Activated T-helper 1 cell treated with Interleukin-2 at 50 U/mL for 16 hours (primary cell): ENCODE measurements around the gene RPL5.
"Not testable (repeated sequence)": the region's sequence is repeated elsewhere in the genome, so short reads cannot be mapped to it uniquely, and the experiment has no call there.

ENCODE experiments used
- DNase-seq: peaks from one replicate; pipeline ENCODE4 v3.0.0-alpha.2; 2020; ENCODE audit warnings: low read depth

The RPL5 gene

DNA sequence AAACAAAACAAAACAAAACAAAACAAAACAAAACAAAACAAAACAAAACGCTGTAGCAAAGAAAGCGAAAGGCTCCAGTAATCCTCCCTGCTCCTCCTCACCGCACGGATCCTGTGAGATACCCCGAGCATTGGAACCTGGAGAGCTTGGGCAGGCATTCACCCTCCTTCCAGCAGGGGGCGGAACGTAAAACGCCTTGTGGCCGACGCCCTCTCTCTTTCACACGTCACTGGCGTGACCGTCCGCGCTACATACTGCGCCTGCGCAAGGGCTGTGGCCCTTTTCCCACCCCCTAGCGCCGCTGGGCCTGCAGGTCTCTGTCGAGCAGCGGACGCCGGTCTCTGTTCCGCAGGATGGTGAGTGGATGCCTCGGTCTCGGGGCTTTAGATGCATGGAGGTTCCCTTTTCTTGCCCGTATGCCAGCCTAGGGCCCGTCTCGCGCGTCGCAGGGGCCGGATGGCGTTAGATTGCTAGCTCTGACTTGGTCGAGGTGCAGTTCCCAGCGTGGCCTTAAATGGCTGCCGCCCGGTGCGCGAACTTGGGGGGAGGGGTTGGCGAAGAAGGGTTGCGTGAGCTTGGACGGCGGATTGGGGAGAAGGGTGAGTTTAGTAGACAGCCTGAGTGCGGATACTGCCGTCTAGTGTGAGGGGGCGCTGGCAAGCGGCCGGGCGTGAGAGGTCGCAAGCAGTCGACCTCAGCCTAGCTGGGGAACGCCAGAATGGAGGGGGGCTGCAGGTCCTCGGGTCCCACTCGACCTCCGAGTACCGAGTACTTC lies at the start of gene RPL5:
RPL5 (plus strand) TSS at position 279 of the 775 bp plus-strand sequence; CDS start at position 354, 75 bp downstream.
- peak; percentile 96 for DNase-seq

DNA sequence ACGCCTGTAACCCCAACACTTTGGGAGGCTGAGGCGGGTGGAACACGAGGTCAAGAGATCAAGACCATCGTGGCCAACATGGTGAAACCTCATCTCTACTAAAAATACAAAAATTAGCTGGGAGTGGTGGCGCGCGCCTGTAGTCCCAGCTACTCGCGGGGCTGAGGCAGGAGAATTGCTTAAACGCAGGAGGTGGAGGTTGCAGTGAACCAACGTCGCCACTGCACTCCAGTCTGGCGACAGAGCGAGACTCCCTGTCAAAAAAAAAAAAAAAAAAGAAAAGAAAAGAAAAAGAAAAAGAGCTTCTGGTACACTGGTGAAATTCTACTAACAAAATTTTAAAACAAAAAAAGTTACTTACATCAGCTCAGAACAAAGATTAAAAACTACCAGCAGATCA lies 48.3 kb upstream of the RPL5 start:
- not testable (repeated sequence) for DNase-seq

DNA sequence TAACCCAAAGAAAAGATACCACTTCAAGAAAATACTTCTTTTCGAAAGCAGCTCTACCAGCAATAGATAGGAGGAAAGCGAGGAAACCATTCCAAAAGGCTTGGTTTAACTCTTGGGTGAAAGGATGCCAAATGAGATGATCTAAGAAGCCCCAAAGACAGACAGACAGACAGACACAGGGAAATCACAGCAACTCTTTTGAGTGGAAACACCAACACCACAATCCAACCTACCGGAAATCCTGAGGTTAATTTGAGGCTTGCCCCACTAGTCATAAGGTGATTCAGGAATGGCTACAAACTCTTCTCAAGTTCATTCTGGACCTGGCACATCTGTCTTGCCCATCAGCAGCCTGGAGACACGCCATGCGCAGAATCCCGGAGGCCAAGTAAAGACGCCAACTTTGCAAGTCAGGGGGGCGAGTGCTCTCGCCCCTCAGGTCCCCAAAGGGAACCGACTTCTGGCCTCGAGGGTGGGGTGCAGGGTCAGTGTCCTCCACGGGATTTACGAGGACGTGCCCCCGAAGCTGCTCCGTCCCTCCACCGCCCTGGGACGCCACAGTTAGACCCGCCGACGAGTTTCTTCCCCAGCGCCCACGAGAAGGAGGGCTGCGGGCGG lies 47.7 kb upstream of the RPL5 start:
- no peak for DNase-seq

DNA sequence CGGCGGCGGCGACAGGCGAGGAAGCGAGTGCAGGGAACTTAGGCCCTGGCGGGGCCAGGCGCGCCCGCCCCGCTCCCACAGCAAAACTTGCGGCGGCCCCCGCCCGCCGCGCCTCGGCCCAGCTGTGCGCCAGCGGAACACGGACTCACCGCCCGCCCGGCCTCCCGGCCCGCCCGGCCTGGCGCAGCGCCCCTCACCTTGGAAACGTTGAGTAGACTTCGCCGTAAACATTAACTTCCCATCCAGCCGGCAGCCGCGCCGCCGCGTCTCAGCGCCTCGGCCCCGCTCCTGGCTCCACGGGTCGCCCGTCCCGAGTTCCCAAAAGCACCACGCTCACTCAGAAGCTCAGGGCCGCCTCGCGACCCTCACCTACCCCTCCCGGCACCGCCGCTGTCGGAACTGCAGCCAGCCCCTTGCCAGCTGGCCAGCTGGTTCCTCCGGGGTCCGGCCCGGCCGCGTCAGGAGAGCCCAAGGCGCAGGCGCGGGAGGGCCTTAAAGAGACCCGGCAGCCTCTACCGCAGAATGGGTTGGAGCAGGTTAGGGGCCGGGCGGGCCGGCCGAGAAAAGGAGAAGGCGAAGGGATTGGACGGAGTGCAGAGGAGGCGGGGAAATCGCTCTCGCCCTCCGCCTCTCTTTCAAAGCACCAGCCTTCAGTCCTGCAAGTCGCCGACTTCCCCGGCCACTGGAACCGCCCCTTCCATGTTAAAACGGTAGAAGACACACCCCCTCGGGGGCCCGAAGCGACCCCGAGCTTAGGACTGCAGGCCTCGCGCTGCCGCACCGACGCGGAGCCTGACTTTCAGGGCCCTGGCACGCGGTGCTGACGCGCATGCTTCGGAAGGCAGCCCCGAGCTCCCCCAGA lies 47.0 kb upstream of the RPL5 start, which contains the start of gene EVI5:
EVI5 (minus strand) TSS at position 470 of the 862 bp plus-strand sequence. CDS start 48,562 bp downstream, outside the sequence.
- DNase-seq, result peak; percentile 24

DNA sequence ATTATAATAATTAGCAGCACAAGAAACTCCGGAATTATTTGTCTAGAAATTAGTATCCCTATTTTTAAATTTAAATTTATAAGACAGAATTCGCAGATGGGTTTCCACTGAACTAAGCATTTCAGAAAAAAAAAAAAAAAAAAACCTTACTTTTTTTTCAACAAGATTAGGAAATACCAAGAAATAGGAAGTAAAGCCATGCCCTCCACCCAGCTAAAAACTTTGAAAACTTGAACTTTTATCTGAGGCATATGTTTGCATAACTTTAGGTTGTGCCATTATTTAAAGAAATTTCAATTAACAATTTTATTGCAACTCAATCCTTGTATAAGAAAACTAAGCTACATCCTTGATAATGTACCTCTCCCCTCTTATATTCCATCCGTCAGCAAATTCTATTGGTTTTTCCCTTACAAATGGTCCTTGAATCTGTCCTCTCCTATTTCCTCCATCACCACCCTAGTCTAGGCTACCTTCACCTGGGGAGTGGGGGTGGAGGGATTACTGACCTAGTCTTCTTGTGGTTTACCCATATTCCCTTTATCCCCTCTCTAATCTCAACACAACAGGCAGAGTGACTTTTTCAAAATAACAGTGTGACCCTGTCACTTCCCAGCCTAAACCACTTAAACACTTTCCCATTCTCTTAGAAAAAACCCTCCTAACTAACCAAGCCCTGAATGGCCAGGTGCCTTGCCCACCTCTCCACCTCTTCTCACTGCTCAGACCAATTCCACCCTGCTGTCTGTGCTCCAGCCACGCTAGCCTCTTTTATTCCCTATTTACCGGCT lies 45.5 kb upstream of the RPL5 start:
- DNase-seq, result no peak

DNA sequence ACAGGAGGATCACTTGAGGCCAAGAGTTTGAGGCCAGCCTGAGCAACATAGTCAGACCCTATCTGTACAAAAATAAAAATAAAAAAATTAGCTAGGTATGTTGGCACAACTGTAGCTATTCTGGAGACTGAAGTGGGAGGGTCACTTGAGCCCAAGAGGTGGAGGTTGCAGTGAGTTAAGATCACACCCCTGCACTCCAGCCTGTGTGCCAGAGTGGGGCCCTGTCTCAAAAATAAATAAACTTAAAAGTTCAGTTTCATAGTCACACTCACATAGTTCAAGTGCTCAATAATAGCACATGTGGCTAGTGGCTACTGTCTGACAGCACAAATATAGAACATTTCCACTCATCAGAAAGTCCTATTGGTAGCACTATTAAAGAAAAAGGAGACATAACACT lies 41.8 kb upstream of the RPL5 start:
- no peak for DNase-seq

DNA sequence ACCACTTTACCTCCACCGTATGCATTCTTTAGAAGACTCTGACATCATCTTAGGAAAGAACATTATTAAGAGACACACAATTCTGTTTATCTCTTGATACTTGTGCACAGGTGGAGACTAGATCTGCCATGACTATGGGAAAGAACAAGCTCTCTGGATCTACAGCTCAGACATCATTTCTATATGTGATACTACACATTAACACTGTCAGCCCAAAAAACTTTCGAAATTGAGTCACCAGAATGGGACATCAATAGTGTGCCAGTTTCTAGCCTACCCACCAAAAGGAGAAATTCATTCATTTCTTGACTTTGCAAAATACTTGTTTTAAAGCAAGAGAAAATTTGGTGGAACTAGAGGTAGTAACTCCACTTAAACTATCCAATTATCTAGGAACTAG lies 41.0 kb upstream of the RPL5 start:
- no peak for DNase-seq

DNA sequence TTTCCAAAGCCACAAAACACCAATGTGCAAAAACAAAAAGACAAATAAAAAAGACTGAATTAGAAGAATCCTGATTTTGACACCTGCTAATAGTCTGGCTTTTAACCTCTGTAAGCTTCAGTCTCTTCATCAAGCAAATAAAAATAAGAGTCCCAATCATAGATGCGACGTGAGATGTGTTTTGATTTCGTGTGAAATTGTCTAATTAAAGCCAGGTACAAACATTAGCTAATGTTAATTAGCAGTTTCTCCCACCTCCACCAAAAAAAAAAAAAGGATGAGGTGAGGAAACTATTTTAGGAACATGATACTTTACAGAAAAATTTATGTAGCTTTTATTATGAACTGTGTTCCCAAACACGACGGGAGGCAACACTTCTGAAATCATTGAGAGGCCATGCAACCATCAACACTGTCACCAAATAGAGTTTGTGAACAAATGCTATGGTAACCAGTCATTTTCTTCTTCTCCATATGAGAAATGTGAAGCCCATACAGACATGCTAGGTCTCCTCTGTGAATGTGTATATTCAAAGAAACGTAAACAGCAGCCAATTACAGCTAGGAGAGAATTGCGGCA lies 40.3 kb upstream of the RPL5 start:
- DNase-seq, result no peak

DNA sequence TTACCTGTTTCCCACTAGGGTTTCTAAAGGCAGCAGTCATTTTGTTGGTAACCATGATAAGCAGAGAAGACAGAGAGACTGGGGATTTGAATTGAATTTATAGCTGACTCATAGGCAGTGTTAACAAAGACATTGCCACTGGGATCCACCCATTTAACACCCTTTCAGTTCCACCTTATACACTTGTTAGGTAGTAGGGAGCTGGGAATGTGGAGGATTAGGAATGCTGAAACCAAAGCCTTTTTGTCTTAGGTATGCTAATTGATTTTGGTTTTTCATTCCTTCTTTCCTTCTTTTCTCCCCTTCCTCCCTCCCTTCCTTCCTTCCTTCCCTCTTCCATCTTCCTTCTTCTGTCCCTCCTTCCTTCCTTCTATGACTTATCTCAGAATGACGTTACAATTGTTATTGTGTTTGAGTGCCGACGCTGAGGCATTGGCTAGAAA lies 39.5 kb upstream of the RPL5 start:
- no peak for DNase-seq

DNA sequence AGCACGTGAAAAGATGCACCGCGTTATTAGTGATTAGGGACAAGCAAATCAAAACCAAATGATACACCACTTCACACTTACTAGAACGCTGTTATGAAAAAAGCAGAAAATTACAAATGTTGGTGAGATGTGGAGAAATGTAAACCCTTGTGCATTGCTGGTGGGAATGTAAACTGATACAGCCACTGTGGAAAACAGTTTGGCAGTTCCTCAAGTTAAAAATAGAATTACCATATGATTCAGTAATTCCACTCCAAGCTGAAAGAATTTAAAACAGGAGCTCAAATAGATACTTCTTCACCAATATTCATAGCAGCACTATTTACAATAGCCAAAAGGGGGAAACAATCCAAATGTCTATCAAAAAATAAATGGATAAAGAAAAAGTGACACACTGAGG lies 36.7 kb upstream of the RPL5 start:
- no peak for DNase-seq

DNA sequence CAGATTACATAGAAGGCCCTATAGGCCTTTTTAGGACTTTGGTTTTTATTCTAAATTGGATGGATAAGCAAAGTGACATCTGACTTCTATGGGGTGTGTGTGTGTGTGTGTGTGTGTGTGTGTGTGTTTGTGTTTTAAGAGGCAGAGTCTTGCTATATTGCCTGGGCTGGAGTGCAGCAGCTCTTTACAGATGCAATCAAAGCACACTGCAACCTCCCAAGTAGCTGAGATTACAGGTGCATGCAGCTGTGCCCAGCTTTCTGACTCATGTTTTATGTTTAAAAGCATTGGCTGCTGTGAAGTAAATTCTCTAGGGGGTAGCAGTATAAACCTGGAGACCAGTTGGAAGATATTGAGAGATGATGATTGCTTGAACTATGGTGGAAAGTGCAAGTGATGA lies 34.5 kb upstream of the RPL5 start:
- DNase-seq, result no peak

DNA sequence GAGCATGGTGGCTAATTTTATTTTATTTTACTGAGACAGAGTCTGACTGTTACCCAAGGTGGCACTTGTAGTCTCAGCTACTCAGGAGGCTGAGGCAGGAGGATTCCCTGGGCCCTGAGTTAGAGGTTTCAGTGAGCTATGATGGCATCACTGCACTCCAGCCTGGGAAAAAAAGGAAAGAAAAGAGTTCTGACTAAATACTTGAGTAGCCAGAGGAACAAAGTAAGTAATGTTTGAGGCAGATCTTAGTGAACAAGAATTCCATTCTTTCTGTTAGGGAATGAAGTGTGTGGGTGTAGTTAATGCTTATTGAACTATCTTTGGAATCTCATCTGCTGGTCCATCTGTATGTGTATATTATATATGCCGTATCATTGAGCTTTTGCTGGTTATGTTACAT lies 33.9 kb upstream of the RPL5 start:
- DNase-seq, result no peak

DNA sequence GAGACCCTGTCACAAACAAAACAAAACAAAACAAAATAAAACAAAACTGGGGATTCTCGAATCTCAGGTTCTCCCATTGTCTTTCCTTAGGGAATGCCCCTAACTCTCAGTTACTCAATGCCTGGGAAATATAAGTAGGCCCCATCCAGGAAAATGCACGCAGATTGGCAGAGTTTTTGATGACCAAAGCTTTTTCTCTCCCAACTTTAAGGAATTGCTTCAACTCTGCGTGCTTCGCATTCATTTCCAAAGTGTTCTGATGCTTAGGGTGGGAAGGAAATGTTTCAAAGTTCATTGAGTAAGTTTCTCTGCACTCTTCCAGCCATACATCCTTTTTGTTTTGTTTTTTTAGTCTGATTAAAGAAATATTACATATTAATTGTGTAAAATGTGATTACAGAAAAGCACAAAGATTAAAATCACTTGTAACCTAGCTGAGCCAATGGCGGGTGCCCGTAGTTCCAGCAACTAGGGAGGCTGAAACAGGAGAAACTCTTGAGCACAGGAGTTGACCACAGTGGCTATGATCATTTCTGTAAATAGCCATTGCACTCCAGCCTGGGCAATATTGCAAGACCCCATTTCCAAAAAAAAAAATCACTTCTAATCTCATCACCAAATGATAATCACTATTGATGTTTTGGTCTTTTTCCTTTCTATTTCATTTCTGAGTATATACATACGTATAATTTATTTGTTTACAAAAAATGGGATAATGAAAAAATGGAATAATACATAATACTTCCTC lies 28.5 kb upstream of the RPL5 start:
- no peak for DNase-seq

DNA sequence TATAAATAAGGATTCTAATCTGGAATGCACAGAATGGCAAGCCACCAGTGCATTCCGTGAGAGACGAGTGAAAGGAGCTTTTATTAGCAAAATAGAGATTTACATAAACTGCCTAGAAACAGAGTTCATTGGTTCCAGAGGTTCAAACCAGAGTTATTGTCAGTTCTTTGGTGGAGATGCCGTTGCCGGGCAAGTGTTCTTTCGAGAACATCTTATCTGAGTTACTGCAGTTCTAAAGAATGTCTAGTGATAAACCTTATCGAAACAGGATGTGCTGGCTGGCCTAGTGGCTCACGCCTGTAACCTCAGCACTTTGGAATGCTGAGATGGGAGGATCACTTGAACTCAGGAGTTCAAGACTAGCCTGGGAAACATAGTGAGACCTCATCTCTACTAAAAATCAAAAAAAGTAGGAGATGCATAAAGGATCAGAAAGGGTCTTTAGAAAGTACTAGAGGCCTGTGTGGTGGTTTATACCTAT lies 27.1 kb upstream of the RPL5 start:
- DNase-seq, result no peak

DNA sequence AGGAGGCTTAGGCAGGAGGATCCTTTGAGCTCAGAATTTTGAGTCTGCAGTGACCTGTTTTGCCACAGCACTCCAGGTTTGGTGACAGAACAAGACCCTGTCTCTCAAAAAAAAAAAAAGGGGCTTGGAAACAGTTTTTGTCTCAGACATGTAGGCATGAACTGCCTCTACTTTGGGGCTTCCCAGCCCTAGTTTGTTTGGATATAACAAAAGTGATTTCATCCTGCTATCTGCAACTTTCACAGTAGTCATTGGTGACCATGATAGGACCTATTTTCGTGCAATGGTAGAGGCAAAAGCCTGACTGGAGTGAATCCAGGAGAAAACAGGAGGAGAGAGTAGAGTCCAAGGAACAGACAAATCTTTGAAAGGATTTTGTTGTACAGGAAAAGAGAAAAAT lies 26.6 kb upstream of the RPL5 start:
- no peak for DNase-seq

DNA sequence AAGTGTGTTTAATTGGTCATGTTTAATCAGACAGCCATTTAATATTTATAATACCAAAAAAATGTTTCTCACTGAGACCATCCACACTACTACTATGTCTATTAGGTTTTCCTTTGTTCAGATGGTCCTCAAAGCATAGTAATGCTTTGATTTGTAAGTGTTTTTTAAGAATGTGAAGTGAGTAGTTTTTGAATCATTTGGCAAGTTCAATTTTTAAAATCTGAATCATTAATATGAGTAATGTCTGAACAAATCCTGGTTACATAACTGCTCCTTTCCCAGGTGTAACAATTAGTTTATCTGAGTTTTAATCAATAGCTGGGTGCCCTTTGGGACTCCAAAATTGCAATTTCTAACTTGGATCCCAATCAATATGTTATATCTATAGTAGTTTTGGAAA lies 23.5 kb upstream of the RPL5 start:
- DNase-seq, result no peak

DNA sequence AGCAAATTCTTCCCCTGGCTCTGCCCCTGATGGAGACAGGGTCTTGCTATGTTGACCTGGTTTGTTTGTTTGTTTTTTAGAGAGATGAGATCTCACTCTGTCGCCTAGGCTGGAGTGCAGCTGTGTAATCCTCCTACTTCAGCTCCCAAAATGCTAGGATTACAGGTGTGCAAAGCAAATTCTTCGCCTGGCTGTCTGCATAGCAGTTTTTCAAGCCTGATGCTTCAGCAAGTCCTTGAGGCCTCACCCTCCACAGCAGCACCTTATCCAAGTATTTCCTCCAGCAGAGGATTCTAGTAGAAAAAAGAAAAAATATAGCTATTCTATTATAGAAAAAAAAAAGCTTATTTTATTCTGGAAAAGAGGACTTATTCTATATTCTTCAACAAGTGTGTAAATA lies 15.1 kb upstream of the RPL5 start:
- no peak for DNase-seq

DNA sequence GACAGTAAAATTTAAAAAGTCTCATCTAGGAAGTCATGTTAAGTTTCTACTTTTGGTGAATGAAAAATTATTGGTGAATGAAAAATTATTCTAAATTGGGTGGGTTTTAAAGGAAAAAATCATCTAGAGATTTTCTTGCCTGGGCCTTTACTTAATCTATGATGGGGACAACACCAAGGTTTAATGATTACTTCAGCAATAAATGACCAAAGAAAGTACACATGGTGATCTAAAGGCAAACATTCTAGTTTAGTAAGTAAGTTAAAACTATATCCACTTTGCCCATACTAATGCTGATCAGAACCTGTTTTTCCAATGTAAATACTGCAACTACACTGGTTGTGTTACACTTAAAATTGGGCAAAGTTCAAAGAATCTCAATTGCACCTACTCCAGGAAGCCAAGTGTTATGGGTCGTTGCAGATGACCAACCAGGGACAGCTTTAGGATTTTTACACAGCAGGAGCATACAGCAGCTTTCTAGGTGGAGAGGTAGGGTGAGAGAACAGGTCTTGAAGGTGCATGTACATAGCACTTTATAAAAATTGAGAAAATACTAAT lies 14.6 kb upstream of the RPL5 start:
- DNase-seq, result no peak

DNA sequence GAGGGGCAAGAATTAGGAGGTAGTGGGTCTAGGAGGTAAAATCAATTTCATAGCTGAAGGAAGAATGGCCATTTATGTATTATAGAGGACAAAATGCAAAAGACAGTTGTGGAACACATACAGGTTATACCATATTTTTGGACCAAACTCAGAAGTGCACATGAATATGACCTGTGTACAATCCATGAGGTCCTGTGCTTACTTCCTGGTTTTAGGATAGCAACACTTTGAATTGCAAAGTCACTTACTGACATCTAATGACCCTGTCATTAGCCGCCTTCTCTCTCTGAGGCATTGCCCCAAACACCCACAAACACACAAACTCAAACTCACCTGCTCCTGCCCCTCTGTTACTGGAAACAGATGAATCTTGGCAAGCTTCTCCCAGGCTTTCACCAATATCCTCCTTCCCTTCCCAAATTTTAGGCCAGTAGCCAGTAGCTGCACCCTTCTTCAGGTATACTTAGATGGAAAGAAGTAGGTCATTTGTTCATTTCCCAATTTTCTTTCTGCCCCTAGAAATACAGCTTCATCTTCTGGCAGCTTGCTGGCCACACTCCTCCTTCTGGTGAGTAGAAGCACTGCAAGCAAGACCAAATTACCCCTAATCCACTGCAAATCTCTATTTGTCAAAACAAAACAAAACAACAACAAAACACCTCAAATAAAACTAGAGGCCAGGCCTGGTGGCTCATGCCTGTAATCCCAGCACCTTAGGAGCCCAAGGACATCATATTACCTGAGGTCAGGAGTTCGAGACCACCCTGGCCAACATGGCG lies 13.7 kb upstream of the RPL5 start:
- DNase-seq, result no peak

DNA sequence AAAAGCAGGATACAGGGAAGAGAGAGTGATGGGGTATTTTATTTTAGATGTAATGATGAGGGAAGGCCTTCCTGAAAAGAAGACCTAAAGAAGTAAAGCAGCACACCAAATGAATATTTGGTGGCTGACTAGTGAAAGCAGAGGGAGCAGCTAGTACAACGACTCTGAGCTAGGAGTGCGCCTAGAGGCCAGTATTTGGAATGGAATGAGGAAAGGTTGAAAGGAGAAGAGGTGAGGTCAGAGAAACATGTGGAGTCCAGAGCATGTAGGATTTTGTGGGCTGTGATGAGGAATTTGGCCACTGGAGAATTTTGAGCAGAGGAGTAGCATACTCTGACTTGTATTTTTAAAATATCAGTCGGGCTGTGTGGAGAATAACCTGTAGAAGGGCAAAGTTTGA lies 11.8 kb upstream of the RPL5 start:
- no peak for DNase-seq
